HUES48 (cell line): ENCODE data around the gene LSMEM2.

Experiments
- H3K27ac ChIP-seq: one replicate; pipeline ENCODE4 v1.7.0; 2013; ENCODE audit warnings: low read depth, low read length, inconsistent platforms
- H3K27me3 ChIP-seq: 2 replicates; pipeline ENCODE4 v1.6.1; 2013; ENCODE audit warnings: mild to moderate bottlenecking, low read length; ENCODE audit not compliant: control insufficient read depth, insufficient read depth
- H3K36me3 ChIP-seq: 2 replicates; pipeline ENCODE4 v1.6.1; 2013; ENCODE audit warnings: low read length; ENCODE audit not compliant: control insufficient read depth, insufficient read depth
- H3K4me1 ChIP-seq: 2 replicates; pipeline ENCODE4 v1.6.1; 2013; ENCODE audit warnings: mild to moderate bottlenecking, low read length; ENCODE audit not compliant: control insufficient read depth, insufficient read depth
- H3K4me3 ChIP-seq: 2 replicates; pipeline ENCODE4 v1.5.1; 2013; ENCODE audit warnings: mild to moderate bottlenecking, low read depth, low read length
- H3K9ac ChIP-seq: 2 replicates; pipeline ENCODE4 v1.6.1; 2013; ENCODE audit warnings: mild to moderate bottlenecking, low read depth, low read length, moderate library complexity
- H3K9me3 ChIP-seq: 2 replicates; pipeline ENCODE4 v1.6.1; 2013; ENCODE audit warnings: low read length; ENCODE audit not compliant: control insufficient read depth, insufficient read depth

The LSMEM2 gene

DNA sequence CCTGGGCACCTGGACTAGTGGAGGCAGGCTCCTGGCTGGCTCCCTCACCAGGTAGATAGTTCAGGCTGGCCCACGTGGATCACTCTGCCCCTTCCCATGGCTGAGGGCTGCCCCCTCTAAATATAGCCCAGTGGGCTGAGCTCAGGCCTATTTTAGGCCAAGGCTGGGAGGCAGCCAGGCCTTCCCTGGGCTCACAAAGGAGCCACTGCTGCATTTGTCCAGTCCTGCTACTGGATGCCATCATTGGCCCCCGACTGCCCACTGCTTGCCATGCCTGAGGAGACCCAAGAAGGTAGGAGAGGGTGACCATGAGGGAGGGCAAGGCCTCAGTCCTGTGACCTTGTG is at the start of gene LSMEM2:
TSS of gene LSMEM2 (plus strand) at position 208 of the 345 bp plus-strand sequence. CDS start at position 235, 27 bp downstream.
- no peak within 1 kb of the TSS for H3K9ac ChIP-seq
- peaks cover 4% of the 10 kb centered on the region; the same call in 1 of the 2 replicates for H3K4me1 ChIP-seq
- H3K27ac ChIP-seq = no peak within 1 kb of the TSS
- H3K36me3 ChIP-seq = no peaks in the 10 kb centered on the region
- no peak within 1 kb of the TSS for H3K4me3 ChIP-seq
- peaks cover 38% of the 10 kb centered on the region for H3K27me3 ChIP-seq
- no peaks in the 10 kb centered on the region for H3K9me3 ChIP-seq

DNA sequence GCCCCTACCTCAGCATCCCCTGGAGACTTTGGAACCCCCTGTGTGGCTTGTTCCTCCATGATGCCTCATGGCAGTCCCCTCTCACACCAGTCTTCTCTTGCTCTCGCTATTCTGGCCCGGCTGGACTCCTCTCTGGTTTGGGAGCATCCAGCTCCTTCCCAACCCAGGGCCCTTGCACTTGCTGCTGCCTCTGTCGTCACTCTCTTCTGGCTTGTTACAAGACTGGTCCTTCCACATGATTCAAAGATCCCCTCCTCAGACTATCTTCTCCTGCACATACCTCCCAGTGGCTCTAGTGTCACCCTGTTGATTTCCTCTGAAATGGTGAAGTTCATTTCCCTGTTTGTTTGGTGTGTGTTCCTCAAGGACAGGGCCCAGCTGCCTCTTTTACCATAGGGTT is 49.4 kb upstream of the LSMEM2 start:
- Histone ChIP-seq H3K4me1 (peaks cover 15% of the 10 kb centered on the region), H3K4me3 (no peak overlapping the region), H3K36me3 (no peaks in the 10 kb centered on the region), H3K9ac (no peak overlapping the region), H3K27me3 (peaks cover 5% of the 10 kb centered on the region), H3K27ac (no peak overlapping the region), H3K9me3 (no peaks in the 10 kb centered on the region)

DNA sequence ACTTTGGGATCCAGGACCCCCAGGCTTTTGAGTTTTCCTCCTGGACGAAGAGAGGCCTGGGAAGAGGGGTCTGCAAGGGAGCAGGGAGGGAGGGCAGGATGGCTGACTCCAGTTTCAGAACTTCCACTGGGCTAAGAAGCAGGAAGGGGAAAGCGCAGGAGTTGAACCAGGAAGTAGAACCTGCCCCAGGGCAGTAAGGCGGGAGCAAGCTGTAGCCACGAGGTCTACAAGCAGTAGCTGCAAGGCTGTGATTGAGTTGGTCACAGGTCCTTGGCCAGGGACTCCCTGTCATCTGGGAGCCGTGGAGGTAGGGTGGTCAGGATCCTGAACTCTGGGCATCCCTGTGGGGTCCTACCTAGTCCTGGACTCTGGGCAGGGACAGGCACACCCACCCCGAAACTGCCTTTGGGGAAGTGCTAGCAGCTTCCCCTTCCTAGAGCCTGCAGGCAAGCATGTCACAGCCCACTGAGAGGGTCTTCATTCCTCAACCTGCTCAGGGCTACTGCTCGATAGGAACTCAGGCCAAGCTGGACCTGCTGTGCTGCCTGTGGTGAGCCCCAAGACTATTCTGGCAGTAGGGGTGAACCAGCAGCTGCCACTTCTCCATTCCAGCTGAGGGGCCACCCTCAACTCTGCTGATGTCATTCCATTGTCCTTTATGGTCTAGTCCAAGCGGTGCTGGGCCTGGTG is 48.6 kb upstream of the LSMEM2 start:
- no peak overlapping the region for H3K27ac ChIP-seq
- no peaks in the 10 kb centered on the region for H3K9me3 ChIP-seq
- no peak overlapping the region for H3K9ac ChIP-seq
- H3K4me3 ChIP-seq = no peak overlapping the region
- peaks cover 15% of the 10 kb centered on the region for H3K4me1 ChIP-seq
- H3K36me3 ChIP-seq = no peaks in the 10 kb centered on the region
- H3K27me3 ChIP-seq = peaks cover 5% of the 10 kb centered on the region

DNA sequence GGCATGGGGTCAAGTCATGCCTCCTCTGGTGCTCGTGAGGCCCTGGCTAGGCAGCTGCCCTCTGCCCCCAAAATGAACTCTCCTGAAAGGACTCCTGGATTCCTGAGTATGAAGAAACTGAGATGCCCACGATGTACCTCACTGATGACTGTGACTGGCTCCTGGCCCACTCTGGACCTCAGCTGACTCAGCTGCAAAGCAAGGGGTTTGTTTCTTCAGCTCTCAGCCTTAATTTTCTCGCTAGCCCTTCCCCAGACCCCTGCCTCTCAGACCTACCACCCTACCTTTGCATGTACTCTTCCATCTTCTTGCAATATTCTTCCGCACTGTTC is 48.1 kb upstream of the LSMEM2 start:
- no peak overlapping the region for H3K4me3 ChIP-seq
- peaks cover 15% of the 10 kb centered on the region for H3K4me1 ChIP-seq
- no peak overlapping the region for H3K9ac ChIP-seq
- no peaks in the 10 kb centered on the region for H3K9me3 ChIP-seq
- H3K36me3 ChIP-seq = no peaks in the 10 kb centered on the region
- H3K27me3 ChIP-seq = peaks cover 5% of the 10 kb centered on the region
- H3K27ac ChIP-seq = no peak overlapping the region

DNA sequence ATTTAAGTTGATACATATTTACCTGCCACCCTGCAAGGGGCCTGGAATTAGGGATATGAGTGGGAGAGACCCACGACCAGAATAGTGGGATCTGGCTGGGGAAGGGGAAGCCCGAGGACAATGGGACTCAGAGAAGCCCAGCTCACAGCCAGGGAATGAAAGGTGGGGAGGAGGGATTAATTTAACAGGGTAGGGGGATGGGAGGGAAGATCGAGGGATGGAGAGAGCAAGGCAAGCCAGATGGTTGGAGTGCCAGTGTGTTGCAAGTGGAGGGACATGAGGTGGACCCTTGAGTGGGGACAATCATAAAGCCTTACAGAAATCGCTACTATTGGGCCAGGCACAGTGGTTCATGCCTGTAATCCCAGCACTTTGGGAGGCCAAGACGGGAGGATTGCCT is 47.3 kb upstream of the LSMEM2 start:
- H3K4me1 ChIP-seq = peaks cover 15% of the 10 kb centered on the region
- H3K4me3 ChIP-seq = no peak overlapping the region
- no peak overlapping the region for H3K9ac ChIP-seq
- no peaks in the 10 kb centered on the region for H3K36me3 ChIP-seq
- no peak overlapping the region for H3K27ac ChIP-seq
- H3K9me3 ChIP-seq = no peaks in the 10 kb centered on the region
- H3K27me3 ChIP-seq = peaks cover 5% of the 10 kb centered on the region

DNA sequence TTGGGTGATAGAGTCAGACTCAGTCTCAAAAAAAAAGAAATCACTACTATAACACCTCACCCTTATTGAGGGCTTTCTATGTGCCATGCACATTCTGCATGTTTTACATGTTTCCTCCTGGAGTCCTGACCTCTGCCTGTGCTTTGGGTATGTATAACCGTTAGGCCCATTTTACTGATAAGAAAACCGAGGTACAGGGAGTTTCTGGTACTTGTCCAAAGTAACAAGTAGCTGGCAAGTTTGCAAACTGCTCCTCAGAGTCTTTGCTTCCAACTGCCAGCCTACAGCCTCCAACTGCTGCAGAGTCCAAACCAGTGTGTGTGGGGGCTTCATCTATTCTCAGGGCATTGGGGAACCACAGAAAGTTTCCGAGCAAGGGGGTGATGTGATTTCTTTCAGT is 46.6 kb upstream of the LSMEM2 start:
- no peaks in the 10 kb centered on the region for H3K9me3 ChIP-seq
- no peaks in the 10 kb centered on the region for H3K36me3 ChIP-seq
- no peak overlapping the region for H3K9ac ChIP-seq
- H3K4me1 ChIP-seq = peaks cover 15% of the 10 kb centered on the region
- H3K4me3 ChIP-seq = no peak overlapping the region
- H3K27ac ChIP-seq = no peak overlapping the region
- no peaks in the 10 kb centered on the region for H3K27me3 ChIP-seq

DNA sequence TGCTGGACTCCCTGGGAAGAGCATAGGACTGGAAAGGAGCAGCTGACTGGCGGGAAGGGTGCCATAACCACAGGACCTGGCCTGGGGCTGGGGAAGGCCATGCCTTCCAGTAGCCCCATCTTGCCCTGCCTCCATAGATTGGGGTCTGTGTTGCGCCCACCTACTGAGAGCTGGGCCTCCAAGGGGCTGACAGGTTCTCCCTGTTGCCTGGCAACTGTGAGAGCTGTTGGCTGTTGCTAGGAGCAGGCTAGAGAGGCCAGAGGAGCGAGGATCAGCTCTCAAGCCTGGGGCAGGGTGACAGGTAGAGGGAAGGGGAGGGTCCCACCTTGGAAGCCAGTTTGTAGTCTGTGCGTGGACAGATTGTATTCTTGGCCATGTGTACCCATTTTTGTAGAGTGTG is 45.7 kb upstream of the LSMEM2 start:
- peaks cover 16% of the 10 kb centered on the region for H3K4me1 ChIP-seq
- no peaks in the 10 kb centered on the region for H3K27me3 ChIP-seq
- H3K27ac ChIP-seq = no peak overlapping the region
- H3K9me3 ChIP-seq = no peaks in the 10 kb centered on the region
- H3K36me3 ChIP-seq = no peaks in the 10 kb centered on the region
- no peak overlapping the region for H3K9ac ChIP-seq
- no peak overlapping the region for H3K4me3 ChIP-seq

DNA sequence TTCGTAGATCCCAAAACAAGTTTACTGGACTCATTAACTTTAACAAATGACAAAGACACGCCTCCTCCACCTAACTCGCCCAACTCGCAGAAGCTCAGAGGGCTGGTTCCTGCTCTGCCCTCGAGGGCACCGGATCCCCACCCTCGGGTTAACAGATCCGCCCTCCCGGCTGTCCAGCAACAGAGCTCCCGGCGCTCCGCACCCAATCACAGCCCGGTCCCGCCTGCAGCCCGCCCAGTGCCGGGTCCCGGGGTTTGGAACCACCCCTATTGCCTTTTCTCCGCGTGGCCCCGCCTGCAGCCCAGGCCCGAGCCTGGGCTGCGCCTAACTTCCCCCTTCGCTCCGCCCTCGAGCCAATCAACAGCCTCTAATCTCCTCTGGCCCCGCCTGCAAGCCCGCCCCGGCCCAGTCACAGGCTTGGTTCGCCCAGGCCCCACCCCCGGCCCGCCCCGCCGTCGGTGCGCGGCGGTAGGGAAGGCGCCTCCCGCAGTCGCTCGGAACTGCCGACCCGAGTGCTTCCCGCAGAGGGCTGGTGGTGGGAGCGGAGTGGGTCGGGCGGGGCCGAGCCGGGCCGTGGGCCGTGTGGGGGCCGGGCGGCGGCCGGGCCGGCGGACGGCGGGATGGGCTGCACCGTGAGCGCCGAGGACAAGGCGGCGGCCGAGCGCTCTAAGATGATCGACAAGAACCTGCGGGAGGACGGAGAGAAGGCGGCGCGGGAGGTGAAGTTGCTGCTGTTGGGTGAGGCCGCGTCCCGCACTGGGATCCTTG is 43.0 kb upstream of the LSMEM2 start, which contains the start of gene GNAI2:
TSS of gene GNAI2 (plus strand) at position 489 of the 768 bp plus-strand sequence. CDS start at position 621, 132 bp downstream.
- H3K9ac ChIP-seq = peak within 1 kb of the TSS; percentile 72
- H3K4me3 ChIP-seq = peak within 1 kb of the TSS; percentile 91
- H3K27me3 ChIP-seq = no peaks in the 10 kb centered on the region
- H3K9me3 ChIP-seq = no peaks in the 10 kb centered on the region
- peak within 1 kb of the TSS; percentile 72 for H3K27ac ChIP-seq
- H3K4me1 ChIP-seq = peaks cover 26% of the 10 kb centered on the region
- H3K36me3 ChIP-seq = no peaks in the 10 kb centered on the region

DNA sequence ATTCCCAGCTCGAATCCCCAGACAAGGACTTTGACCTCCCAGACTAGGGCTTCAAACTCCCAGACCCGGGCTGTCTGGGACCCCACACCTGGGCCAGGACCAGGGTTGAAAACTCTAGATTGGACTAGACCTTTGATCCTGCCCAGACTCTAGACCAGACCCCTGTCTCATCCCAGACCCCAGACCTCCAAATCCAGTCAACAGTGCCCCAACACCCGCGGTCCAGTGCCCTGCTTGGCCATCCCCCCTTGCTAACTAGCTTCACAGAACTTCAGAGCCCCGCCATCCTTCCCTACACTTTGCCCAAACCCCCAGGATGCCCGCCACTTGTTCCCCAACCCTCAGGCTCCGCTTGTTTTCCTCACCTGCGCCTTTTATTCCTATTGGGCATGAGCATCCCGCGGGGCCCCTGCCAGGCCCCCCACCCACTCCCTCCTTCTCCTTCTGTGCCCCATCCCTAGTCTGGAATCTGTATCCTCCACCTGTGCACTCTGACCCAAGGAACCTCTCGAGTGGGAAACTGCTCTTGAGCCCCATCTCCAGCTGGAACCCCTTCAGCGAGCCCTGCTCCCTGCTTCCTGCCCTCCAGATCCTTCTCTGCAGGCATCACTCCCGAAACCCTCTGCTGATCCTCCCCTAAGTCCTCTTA is 42.3 kb upstream of the LSMEM2 start:
- peak overlapping the region; percentile 72 for H3K27ac ChIP-seq
- H3K4me1 ChIP-seq = peaks cover 32% of the 10 kb centered on the region
- peak overlapping the region; percentile 72 for H3K9ac ChIP-seq
- no peaks in the 10 kb centered on the region for H3K27me3 ChIP-seq
- no peaks in the 10 kb centered on the region for H3K9me3 ChIP-seq
- H3K4me3 ChIP-seq = peak overlapping the region; percentile 91
- H3K36me3 ChIP-seq = no peaks in the 10 kb centered on the region

DNA sequence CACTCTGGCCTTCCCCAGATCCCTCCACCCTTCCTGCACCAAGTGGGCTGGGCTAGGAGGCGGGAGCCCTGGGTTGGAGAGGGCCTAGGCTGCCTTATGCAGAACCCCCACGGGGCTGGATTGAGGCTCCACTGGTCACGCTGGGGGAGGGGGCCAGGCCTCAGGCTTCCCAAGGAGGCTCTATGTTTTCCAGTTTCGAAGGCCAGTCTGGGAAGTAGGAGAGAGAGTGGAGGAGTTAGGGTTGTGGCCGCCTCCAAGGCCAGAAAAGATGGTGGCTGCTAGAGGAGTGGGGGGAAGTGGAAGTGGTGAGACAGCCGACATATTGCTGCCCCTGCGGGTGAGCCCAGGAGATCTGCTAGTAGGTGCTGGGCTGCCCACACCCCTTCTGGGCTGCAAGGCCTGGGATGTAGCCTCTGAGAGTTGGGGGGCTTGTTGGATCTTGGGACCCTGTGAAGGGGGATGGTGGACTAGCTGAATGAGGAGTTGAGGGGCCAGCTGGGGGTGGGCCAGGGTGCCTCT is 41.7 kb upstream of the LSMEM2 start:
- Histone ChIP-seq H3K9me3 (no peaks in the 10 kb centered on the region), H3K4me1 (peaks cover 38% of the 10 kb centered on the region), H3K4me3 (peak overlapping the region; percentile 91), H3K9ac (0 out of 2 replicates have a peak overlapping the region, but pooled peaks have one; percentile 72), H3K27ac (peak overlapping the region; percentile 72), H3K27me3 (no peaks in the 10 kb centered on the region), H3K36me3 (no peaks in the 10 kb centered on the region)
